Left colon (tissue), 2 donors: ENCODE data around the gene F13A1. TPM values are rescaled to one million over a fixed set of nuclear protein-coding genes. Genes with fewer than 3 reads are reported as not detected.
A peak's percentile ranks its signal among the peaks of the same experiment; 100 is the strongest.

Experiments used
- ATAC-seq: fragments of 200-7000 bp; cut with Tn5 transposase; one replicate; pipeline ENCODE4 v1.9.1; 2020; ENCODE audit warnings: mild to moderate bottlenecking, moderate library complexity
- DNase-seq, 2 donors: peaks; one replicate each; pipeline ENCODE4 v3.0.0-alpha.2; 2020
- intact Hi-C, 2 donors: fragments of 100-400 bp; cut with DNase I in 1 of 2; cut with micrococcal nuclease in 1 of 2; formaldehyde crosslinking; loops; one replicate each; pipeline versions ENCODE4 v1.11.2 to v1.14.0; 2022; cut with DNase I, micrococcal nuclease
- total RNA-seq, 2 donors: library from RNA; stranded (reverse); fragmentation: NEBNext Ultra II Directional; extraction: Animal tissue kit (Norgen Biotek cat#: 25700); gene quantifications; one replicate each; pipeline ENCODE4 v1.2.1, GENCODE V29; 2021
- donor health status: DM: no; HTN: no; CAD: no.
- donor health status: DM: yes; HTN: yes; CAD: no.

F13A1 gene
- total RNA-seq, 2 donors from 2014 or later = 26.9 to 56.8 TPM

- ATAC-seq = no peak
- intact Hi-C loops = no loop called here
- DNase-seq = no peak
Measured at GRCh38 chr6:6256886-6257285, 63.6 kb downstream of the F13A1 start.

GRCh38 chr6:6256259-6256658 lies 64.2 kb downstream of the F13A1 start:
- DNase-seq (no peak), ATAC-seq (no peak)
- intact Hi-C loops = no loop called here

- intact Hi-C loops = no loop called here
- no peak for ATAC-seq
- no peak for DNase-seq
Measured at GRCh38 chr6:6251555-6252280, 68.7 kb downstream of the F13A1 start.

DNA sequence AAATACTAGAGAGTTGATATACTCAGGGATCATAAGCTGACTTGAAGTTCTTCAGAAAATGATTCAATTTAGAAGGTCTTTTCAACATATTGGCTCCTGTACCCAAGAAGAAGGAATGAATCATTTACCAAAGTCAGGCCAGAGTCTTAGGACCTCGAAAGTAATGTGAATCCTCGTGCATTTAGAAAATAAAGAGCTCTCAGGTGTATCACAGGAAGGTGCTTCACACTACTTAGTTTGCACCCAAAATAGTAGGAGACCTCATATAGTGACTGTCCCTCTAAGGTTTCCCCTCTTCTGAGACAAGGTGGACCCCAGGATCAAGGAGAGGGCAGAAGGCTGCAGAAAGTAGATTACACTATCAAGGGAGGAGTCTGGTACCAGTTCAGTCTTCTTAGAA lies 71.8 kb downstream of the F13A1 start:
- intact Hi-C loops = no loop called here
- no peak for DNase-seq
- no peak for ATAC-seq

DNA sequence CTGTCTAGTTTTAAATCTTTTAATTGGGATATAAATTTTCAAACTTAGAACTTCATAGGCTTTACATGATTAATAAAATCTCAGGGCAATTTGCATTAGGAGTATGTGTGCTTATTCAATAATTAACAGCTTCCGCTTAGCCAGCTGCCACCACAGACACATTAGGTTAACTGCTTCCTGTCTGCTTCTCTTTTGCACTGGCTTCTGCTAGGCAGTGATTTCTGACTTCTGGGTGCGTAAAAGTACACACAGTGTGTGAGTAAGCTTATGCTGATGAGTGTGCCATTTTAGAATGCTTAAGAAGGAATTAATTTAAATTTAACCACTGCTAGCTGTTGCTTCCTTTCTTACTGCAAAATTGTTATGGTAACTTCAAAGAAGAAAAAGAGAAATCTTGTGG lies 73.9 kb downstream of the F13A1 start:
- ATAC-seq (no peak), DNase-seq (no peak)
- intact Hi-C loops = no loop called here

DNA sequence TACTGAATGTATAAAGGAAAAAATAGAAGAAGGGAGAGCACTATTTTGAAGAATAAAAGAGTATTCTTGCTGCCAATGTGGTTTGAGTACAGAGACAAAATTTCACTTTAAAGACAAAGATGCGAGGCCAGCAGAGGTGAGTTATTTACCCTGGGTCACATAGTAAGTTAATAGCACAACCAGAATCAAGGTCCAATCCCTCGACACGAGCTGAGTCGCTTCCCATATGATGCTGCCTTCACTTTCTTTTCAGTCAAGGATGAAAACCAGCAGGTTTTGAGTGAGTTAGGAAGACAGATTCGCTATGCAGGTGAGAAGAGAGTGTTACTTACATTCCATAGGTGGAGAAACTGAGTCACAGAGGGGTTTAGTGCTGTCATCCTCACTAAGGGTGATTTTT lies 75.8 kb downstream of the F13A1 start:
- ATAC-seq (peak; percentile 52), DNase-seq (no peak)
- intact Hi-C loops = no loop called here

- peak; percentile 35 to 60 for DNase-seq
- intact Hi-C loops = no loop called here
- peak; percentile 99 for ATAC-seq
Measured at GRCh38 chr6:6243846-6244245, 76.6 kb downstream of the F13A1 start.

- DNase-seq = no peak
- ATAC-seq = no peak
- intact Hi-C loops = no loop called here
Measured at GRCh38 chr6:6239598-6240581, 80.6 kb downstream of the F13A1 start.

DNA sequence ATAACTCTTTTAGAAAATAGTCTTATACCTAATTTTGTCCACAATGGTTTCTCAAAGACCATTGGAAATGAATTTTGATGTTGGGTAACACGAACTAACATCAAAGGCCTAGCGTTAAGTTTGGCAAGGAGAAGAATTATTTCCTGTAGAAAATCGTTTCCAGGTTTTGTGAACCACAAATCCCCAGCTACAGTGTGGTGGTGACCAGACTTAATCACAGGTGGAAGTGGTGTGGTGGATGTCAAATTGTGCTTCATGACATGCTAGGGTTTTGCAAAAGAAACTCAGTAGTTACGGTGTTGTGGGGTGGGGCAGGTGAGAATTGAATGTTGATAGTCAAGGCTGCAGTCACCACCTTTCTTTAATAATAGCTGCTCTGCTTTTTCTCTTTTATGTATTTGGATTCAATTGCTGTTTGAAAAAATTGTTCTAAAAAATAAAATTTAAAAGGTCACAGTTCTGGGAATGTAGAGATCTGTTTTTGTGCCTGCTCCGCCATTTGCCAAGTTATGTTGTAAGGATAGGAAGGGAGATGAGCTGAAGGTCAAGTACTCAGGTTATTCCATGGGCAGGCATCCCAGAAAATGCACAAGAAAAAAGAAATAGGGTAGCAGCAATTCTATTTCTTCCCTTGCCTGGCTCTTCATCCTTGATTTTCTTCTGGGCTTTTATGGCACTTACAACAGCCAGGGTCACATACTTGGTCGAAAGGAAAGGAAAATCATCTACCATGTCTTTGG lies 83.6 kb downstream of the F13A1 start:
- DNase-seq = no peak
- no peak for ATAC-seq
- intact Hi-C loops = no loop called here

DNA sequence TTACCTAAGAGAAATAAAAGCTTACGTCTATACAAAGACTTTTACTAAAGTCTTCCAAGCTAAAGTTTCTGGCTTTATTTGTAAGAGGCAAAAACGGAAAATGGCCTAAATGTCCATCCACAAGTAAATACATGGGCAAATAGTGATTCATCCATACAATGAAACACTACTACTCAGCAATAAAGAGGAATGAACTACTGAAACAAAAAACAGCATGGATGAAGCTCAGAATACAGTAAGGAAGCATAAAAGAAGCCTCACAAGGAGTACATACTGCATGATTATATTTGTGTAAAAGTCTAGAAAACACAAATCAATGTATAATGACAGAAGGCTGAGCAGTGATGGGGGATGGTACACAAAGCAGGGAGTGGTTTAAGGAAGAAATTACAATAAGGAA lies 84.7 kb downstream of the F13A1 start:
- intact Hi-C loops = no loop called here

GRCh38 chr6:6234963-6235362 lies 85.5 kb downstream of the F13A1 start:
- DNase-seq (no peak), ATAC-seq (peak; percentile 80)
- intact Hi-C loops = no loop called here

More for the DNA sequence above, 84.7 kb downstream of the F13A1 start:
- DNase-seq = no peak
- ATAC-seq = peak; percentile 58

DNA sequence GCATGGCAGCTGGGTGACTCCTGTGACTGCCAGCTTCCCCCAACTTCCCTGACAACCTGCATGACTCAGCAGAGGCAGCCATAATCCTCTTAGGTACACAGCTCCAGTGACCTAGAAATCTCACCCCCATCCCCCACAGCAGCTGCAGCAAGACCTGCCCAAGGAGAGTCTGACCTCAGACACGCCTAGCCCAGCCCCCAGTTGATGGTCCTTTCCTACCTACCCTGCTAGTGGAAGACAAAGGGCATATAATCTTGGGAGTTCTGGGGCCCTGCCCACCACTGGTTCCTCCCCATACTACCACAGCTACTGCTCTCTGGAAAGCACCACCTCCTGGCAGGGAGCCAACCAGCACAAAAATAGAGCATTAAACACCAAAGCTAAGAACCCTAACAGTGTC lies 90.2 kb downstream of the F13A1 start:
- DNase-seq = peak; percentile 88 to 94
- intact Hi-C loops = no loop called here
- ATAC-seq = peak; percentile 79

DNA sequence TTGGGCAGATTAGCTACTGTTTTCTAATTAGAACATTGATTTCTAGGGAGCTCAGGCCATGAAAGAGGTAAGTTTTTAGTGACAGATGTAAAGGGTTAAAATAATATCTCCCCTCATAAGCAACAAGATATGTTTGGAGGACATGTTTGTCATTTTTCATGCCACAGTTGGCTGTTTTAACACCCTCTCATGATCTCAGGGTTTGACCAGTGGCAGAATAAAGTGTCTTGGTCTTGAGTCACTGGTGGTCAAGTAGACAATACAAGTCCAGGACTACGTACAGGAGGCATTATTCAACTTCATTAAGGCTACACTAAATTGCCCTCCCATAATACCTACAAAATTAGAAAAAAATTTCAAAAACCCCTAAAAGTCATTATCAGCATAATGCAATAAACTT lies 92.6 kb downstream of the F13A1 start:
- DNase-seq (no peak), ATAC-seq (no peak)
- intact Hi-C loops = no loop called here

DNA sequence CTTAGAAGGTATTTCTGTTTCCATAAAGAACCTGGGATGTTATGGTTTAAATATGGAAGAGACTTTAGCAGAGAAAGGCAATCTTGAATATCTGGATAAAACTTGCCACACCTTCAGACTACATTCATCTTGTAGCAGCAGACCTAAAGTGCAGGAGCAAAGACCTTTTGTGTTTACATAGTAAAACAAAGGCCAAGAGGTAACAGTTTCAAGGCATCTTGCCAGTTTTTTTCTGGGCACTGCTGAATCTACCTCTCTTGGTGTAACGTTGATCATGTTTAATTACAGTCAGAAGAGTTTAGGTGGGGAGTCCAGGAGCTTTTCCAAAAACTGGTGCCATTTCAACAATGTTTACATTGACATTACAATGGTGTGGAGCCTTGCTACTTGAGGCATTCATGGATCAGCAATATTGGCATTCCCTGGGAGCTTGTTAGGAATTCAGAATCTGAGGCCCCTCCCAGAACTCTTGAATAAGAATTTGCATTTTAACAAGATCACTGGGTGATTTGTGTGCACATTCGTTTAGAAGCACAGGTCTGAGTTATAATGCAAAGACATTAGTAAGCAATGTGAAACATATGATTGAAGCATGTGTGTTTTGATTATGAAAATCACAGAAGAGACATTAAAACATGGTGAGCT lies 94.5 kb downstream of the F13A1 start:
- peak in 1 of 2 donors; percentile 36 for DNase-seq
- intact Hi-C loops = no loop called here
- peak; percentile 82 for ATAC-seq

DNA sequence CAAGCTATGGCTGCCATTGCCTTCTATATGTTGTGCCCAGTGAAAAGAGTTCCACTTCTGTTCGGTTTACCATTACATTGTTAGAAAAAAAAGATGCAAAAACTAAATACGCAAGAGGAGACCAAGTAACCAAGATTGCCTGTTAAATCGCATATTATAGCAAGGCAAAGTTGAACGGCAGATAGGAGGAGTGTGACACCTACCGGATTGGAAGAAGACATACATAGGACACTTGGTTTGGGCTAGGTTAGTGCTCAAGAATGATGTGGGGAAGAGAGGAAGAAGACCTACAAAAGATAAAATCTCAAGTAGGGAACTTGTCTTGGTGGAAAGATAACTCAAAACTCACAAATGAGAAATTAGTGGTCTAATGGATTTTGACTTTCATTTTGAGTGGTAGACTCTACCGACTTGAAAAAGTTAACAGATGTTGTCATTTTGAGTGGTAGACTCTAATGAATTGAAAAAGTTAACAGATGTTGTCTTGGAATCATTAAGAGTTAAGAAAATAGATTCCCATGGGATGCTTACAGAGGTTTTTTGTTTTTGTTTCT lies 95.5 kb downstream of the F13A1 start:
- intact Hi-C loops = no loop called here
- DNase-seq (no peak), ATAC-seq (no peak)

GRCh38 chr6:6221787-6222535 lies 98.5 kb downstream of the F13A1 start:
- DNase-seq (peak in 1 of 2 donors; percentile 34), ATAC-seq (peak; percentile 38)

GRCh38 chr6:6220718-6221117 lies 99.7 kb downstream of the F13A1 start:
- intact Hi-C loops = no loop called here
- DNase-seq (no peak), ATAC-seq (no peak)

More at GRCh38 chr6:6221787-6222535, 98.5 kb downstream of the F13A1 start:
- intact Hi-C loops = no loop called here

DNA sequence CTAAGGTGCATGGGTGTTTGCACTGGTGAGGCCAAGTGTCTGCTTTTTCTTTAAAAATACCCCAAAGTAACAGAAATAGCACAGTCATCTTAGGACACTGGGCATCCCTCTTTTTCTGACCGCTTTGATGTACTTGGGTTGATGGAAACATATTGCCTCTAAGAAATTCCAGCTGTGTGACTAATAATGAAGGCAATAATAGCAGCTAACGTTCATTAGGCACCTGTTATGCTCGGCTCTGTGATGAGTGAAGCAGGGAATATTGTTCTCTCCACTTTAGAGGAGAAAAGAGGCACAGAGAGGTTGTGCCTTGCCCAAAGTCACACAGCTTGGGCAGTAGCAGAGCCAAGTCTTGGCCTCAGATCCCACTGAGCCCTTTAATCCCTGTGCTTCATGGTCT lies 100.7 kb downstream of the F13A1 start:
- no peak for DNase-seq
- ATAC-seq = no peak
- intact Hi-C loops = no loop called here
